ENCODE results near the gene CADPS2. TPM values are rescaled to one million over a fixed set of nuclear protein-coding genes. Genes with fewer than 3 reads are reported as not detected.

The CADPS2 gene
- total and polyA plus RNA-seq, 2 donors (not counting 3 experiments of a cell fraction or from before 2014, with no cell fraction given), result 9.5 to 22.6 TPM

GRCh38 chr7:122726881-122727280, 159.4 kb downstream of the CADPS2 start:
- CTCF ChIA-PET, result interaction anchor here (0.7 to 1.6 kb wide), 3 partner anchors 9 to 20 kb away, joined by 3 to 5 read pairs (median 3); no protein-coding TSS in a partner anchor
- BruUV-seq (replicated peaks), result no TSS peak
- no peaks in the 10 kb centered on the region for H3K79me2 ChIP-seq (ENCODE audit: control insufficient read depth, insufficient read depth, low read length)
- H3K9me3 ChIP-seq (replicated peaks; ENCODE audit: control insufficient read depth, insufficient read depth, low read length), result no peaks in the 10 kb centered on the region
- no peak overlapping the region for H3K4me2 ChIP-seq (ENCODE audit: insufficient read depth, low read length)
- no peaks in the 10 kb centered on the region for H3K27me3 ChIP-seq (ENCODE audit: control insufficient read depth in 2 of 2, insufficient read depth in 2 of 2, low read length in 2 of 2)
- H2AFZ ChIP-seq (ENCODE audit: low read depth, low read length), result no peak overlapping the region
- dilution Hi-C loops (cut with MboI; ENCODE audit: extremely low pct_ligation_motif_present, low sequenced_read_pairs) (no loop called here), intact Hi-C loops (cut with micrococcal nuclease) (no loop called here)
- H3K27ac ChIP-seq (ENCODE audit: insufficient read depth, low read depth, low read length), result no peak overlapping the region
- H3K36me3 ChIP-seq (ENCODE audit: control insufficient read depth in 2 of 2, extremely low read depth in 1 of 2, insufficient read depth in 2 of 2, low read length in 2 of 2), result no peaks in the 10 kb centered on the region
- DNase-seq (ENCODE audit: low read depth, low spot score) (no peak), FAIRE-seq (no peak)
- TF ChIP-seq MYC (IDR thresholded peaks at IDR 0.05; ENCODE audit: low read depth, low read length) (no peak), MAX (IDR thresholded peaks at IDR 0.05; ENCODE audit: insufficient read depth, insufficient read length) (no peak), POLR2A (IDR thresholded peaks at IDR 0.05; ENCODE audit: low read depth, low read length) (no peak), GATA2 (IDR thresholded peaks at IDR 0.05; ENCODE audit: insufficient read depth, insufficient read length, low read depth, low read length) (no peak), JUN (IDR thresholded peaks at IDR 0.05; ENCODE audit: borderline replicate concordance, insufficient read depth, insufficient read length, low read depth) (no peak), EZH2 (IDR thresholded peaks at IDR 0.05; ENCODE audit: borderline replicate concordance, low read depth, low read length, severe bottlenecking) (no peak), CTCF (IDR thresholded peaks at IDR 0.05; ENCODE audit: extremely low read depth in 1 of 2, insufficient read depth in 1 of 2, low read depth in 1 of 2, low read length in 2 of 2) (no peak), FOS (IDR thresholded peaks at IDR 0.05; ENCODE audit: borderline replicate concordance, insufficient read depth, low read length) (no peak), POLR2AphosphoS5 (IDR thresholded peaks at IDR 0.05; ENCODE audit: insufficient read depth, low read depth, low read length) (no peak)
- POLR2A ChIA-PET, result no interaction called here
- no peaks in the 10 kb centered on the region for H3K9me1 ChIP-seq (replicated peaks; ENCODE audit: control insufficient read depth, extremely low read depth, insufficient read depth, low read length)
- no peak overlapping the region for H3K4me3 ChIP-seq (replicated peaks in 1 of 3; ENCODE audit: insufficient read depth in 1 of 3, low read depth in 1 of 3, low read length in 3 of 3)
- H3K9ac ChIP-seq (replicated peaks; ENCODE audit: extremely low read depth, insufficient read depth, low read length), result no peak overlapping the region
- no peaks in the 10 kb centered on the region for H4K20me1 ChIP-seq (replicated peaks; ENCODE audit: control insufficient read depth, extremely low read depth, insufficient read depth, low read length)
- H3K4me1 ChIP-seq (ENCODE audit: control insufficient read depth, extremely low read depth, insufficient read depth, low read length), result no peaks in the 10 kb centered on the region
